Measurements from ENCODE around the gene RAD51.

DNA sequence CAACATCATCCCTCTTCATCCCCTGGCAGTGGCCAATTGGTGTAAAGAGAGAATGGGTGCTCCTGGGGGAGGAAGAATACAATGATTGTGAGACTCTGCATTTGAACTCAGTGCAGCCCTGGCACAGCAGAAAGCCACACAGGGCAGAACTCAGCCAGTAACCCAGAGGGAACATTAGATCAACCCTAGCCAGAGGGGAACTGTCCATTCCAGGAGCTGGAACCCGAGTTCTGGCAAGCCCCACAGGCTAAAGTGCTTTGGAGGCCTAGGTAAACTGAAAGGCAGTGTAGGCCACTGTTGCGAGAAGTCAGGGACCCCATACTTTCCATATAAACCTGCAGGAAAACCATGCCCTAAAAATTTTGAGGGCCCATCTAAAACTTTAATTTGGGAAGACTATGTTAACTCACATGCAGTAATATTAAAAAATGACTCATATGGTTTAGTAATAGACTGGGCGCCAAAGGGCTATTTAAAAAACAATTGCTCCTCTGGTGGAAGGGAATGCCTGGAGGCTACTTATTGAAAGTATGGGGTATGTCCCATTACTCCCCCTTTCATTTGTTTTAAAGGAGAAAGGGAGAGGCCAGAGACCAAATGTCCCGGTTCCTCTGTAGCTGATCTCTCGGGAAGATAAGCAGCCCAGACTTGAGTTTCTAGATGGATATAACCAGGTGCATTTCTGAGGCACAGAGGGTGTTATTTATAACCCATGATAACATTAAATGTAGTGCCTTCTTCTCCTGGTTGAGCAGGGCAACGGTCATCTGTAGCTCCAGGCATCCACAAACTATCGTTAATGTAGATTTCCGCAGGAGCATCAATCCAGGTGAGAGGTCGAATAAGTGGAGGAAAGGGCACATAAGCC, 5.8 kb upstream of the RAD51 start:
- TF ChIP-seq, protein P1, sequence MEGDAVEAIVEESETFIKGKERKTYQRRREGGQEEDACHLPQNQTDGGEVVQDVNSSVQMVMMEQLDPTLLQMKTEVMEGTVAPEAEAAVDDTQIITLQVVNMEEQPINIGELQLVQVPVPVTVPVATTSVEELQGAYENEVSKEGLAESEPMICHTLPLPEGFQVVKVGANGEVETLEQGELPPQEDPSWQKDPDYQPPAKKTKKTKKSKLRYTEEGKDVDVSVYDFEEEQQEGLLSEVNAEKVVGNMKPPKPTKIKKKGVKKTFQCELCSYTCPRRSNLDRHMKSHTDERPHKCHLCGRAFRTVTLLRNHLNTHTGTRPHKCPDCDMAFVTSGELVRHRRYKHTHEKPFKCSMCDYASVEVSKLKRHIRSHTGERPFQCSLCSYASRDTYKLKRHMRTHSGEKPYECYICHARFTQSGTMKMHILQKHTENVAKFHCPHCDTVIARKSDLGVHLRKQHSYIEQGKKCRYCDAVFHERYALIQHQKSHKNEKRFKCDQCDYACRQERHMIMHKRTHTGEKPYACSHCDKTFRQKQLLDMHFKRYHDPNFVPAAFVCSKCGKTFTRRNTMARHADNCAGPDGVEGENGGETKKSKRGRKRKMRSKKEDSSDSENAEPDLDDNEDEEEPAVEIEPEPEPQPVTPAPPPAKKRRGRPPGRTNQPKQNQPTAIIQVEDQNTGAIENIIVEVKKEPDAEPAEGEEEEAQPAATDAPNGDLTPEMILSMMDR (IDR thresholded peaks at IDR 0.05): no peak
- TF ChIP-seq POLR2A (IDR thresholded peaks at IDR 0.05): no peak
- TF ChIP-seq POLR2AphosphoS5 (IDR thresholded peaks at IDR 0.05; ENCODE audit: insufficient read depth in 1 of 2, low read depth in 1 of 2): no peak
